GM19023 (cell line): Measurements from ENCODE around the gene ACADVL.

Experiments used
- ATAC-seq: cut with Tn5 transposase; IDR thresholded peaks from one replicate; pipeline ENCODE4 v1.9.1; 2021; ENCODE audit warnings: mild to moderate bottlenecking, moderate library complexity; ENCODE audit not compliant: unreplicated experiment

Gene ACADVL

DNA sequence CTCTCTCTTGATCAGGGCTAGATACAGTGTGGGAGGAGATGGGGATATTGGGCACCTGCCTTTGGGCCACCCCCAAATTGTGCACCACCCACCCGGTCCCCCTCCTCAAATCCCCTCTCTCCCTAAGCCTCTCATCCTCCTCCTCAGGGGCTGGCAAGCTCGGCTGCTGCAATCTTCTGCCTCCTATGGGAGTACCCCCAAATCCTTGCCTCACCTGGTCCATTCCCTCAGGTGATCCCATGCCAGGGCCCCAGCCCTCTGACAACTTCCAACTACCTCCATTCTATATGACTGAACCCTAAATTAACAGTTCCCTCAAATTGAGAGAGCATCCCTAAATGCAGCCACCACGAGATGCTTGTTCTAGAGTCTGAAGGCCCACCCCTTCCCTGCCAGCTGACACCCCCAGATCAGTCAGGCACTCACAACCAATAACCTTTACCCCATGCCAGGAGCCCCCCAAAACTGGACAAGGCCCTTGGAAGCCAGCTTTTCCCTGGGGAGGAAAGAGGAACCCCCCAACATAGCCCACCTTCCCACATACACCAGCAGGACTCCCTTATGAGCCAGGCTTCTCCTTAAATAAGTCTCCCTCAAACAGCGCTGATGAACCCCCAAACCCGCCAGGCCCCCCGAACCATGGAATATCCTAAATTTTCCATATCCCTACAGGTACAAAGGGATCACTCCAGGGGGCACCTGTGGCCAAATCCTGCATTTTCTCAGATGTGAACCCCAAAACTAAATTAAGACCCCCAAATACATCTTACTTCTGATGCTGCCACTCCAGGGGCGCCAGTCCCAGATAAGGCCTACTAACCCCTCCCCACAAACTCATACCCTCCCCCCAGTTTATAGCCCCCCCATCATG is 3.3 kb upstream of the ACADVL start:
- ATAC-seq = no peak

- no peak for ATAC-seq
These were observed 2.4 kb upstream of the ACADVL start for GRCh38 chr17:7217113-7217987.

DNA sequence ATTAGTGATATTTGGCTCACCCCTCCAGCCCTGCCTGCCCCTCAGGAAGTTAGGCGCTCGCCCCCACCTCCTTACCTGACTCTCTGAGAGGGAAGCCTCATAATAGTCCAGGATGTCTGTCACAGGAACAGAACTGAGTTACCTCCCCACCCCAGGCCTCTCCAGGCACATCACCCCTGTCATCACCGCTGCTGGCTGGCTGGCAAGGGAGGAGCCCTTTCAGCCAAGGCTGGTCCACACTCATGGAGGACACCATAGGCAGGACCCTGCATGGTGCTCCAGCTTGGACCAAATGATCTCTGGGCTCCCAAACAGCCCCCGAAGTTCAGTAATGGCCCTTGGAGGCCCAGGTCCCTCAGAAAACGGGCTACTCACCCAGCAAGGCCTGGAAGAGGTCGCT is 1.6 kb upstream of the ACADVL start:
- ATAC-seq = no peak

- ATAC-seq = no peak
These were observed 980 bp upstream of the ACADVL start for GRCh38 chr17:7218758-7219157.

DNA sequence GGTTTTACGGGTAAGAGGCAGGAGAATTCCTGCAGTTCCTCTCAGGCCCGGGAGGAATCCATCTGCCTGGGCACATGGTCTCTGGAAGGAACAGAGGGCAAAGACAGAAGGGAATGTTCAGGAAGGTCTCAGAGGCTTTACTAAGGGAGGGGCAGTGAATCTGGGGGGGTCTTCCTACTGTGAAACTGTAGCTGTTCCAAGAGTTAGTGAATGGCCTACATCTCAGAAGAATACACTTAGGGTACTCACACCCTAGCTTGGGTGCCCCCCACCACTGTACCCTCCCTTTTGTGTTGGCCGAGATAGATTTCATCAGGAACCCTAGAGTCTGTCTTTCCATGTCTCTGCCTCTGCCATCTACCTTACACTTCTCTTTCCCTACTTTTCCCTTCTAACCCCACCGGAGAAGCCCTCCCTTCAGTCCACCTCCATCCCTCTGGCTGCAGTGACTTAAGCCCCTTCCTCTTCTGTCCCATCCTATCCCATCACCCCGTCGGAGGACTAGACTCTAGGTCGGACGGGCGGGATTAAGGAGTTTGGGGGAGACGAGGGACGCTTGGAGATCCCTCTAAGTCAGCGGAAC is 418 bp upstream of the ACADVL start:
- no peak for ATAC-seq

DNA sequence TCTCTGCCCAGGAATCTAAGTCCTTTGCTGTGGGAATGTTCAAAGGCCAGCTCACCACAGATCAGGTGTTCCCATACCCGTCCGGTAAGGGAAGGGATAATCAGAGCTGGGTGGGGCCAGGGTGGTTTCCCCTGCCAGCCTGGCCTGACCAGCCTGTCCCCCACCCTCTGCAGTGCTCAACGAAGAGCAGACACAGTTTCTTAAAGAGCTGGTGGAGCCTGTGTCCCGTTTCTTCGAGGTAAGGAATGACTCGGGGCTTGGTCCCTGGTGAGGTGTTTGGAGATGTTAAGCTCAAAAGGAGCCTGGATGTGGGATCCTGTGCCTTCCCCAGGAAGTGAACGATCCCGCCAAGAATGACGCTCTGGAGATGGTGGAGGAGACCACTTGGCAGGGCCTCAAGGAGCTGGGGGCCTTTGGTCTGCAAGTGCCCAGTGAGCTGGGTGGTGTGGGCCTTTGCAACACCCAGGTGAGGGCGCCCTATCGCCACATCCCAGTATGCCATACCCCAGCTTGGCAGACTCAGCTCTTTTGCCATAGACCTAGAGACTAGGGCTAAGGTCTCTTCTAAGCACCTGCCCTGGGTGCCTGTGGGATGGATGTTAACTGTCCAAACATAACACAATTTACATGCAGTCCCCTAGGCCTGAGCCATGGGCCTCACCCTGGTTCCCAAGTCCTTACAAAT is 997 bp downstream of the ACADVL start:
- no peak for ATAC-seq

- no peak for ATAC-seq
These were observed 1.7 kb downstream of the ACADVL start for GRCh38 chr17:7221278-7222092.

GRCh38 chr17:7222093-7222971 is 2.6 kb downstream of the ACADVL start:
- no peak for ATAC-seq

- no peak for ATAC-seq
These were observed 3.2 kb downstream of the ACADVL start for GRCh38 chr17:7222972-7223292.

- ATAC-seq = no peak
These were observed 3.6 kb downstream of the ACADVL start for GRCh38 chr17:7223375-7223774.

- no peak for ATAC-seq
These were observed 4.4 kb downstream of the ACADVL start for GRCh38 chr17:7224110-7224509.

DNA sequence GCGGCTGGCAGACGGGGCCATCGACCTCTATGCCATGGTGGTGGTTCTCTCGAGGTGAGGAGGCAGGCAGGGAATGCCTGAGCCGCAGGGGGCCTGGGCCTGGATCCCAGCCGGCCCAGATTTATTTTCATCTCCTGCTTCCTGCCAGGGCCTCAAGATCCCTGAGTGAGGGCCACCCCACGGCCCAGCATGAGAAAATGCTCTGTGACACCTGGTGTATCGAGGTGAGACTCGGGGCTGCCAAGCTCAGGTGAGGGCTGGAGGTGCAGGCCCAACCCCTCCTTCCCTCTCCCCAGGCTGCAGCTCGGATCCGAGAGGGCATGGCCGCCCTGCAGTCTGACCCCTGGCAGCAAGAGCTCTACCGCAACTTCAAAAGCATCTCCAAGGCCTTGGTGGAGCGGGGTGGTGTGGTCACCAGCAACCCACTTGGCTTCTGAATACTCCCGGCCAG is 4.9 kb downstream of the ACADVL start:
- no peak for ATAC-seq

DNA sequence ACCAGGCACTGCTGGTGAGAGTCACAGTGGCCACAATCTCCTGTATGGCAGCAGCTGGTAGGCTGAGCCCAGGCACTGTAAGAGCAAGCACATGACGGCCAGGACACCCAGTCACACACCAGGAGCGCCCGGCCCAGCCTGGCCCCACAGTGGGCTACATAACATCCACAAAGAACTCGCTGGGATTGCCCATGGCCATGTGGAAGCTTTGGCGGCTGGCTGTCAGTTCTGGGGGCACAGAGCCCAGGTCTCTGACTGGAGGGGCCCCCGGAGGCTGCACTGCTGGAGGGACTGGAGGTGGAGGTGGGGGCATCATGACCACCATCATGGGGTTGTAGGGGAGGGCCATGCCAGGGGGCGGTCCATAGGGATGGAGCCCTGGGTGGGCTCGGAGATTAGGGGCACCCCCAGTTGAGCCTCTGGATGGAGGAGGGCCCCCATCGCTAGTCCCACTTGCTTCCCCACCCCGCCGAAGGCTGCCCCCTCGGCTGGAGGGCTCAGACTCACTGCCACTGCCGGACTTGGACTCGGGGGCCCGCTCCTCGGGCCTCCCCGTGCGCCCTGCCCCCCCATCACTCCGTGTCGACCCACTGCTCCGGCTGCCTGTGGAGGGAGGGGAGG is 6.1 kb downstream of the ACADVL start:
- no peak for ATAC-seq

DNA sequence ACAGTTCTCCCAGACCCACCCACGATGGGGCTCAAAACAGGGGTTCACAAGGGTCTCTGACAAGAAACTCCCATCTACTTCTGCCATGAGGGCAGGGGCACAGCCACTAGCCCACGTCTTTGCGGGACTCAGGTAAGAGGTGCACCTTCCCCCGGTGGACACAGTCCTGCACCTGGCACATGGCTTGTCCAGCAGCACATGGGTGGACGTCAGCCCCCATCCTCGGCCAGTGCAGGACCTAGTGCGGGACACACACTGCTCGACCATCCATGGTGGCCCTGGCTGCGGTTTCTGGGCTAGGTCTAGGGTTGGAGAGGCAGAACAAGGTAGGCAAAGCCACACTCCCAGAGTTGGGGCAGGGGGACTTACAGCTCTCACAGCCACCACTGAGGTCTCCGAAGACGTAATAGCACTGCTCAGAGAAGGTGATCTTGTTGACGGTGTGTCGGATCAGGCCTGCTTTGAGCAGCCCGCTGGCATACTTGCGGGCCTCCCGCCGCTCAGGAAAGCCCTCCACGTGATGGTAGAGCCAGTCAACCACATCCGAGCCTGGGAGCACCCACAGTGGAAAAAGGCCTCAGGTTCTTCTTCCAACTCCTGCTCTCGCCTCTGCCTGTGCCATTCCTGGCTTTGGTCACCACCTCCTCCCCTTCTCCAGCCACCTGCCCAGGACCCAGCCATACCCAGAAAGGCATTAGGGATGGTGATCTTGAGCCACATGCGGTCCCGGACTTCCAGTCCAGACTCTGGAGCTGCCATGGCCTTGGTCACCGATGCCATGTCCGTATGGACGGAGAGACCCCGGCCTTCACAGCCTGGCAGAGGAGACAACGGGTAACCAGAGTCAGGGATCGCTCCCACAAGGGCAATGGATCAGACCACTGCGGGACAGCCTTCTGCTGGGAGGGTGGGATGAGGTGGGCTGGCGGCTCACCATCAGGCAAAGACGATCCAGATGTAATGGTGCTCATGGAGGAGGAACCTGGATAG is 7.3 kb downstream of the ACADVL start:
- no peak for ATAC-seq

- no peak for ATAC-seq
These were observed 9.2 kb downstream of the ACADVL start for GRCh38 chr17:7228920-7229319.

GRCh38 chr17:7229504-7229903 is 9.8 kb downstream of the ACADVL start:
- no peak for ATAC-seq

DNA sequence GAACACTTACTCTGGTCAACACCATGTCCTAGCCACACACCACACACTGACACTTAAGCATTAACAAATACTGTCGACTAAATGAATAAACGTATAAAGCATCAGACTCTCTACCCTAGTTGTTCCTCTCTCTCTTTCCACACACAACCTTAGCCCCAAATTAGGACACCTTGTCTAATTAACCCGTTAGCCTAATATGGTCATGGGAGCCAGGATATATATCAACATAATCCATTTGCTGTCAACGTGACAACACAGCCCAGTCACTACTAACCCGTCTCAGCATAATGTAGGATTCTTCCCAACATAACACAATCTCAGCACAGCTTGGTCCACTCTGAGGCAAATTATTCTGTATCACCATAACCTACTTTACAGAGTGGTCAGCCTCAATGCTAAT is 12.4 kb downstream of the ACADVL start:
- no peak for ATAC-seq

- ATAC-seq = no peak
These were observed 14.0 kb downstream of the ACADVL start for GRCh38 chr17:7233701-7234082.
